Mesenchymal stem cell (in vitro differentiated cells and primary cell): ENCODE data around the gene ARHGAP36.

Experiments
- DNase-seq: peaks from one replicate; pipeline ENCODE4 v3.0.0-alpha.2; 2013
- H2AFZ ChIP-seq: one replicate; pipeline ENCODE4 v1.6.1; 2013; ENCODE audit warnings: low read depth, mild to moderate bottlenecking, control low read depth, inconsistent platforms, low read length, moderate library complexity
- H2AK5ac ChIP-seq: 2 replicates; pipeline ENCODE4 v1.6.1; 2013; ENCODE audit warnings: low read length, moderate library complexity, mild to moderate bottlenecking, inconsistent platforms; ENCODE audit not compliant: severe bottlenecking
- H2BK120ac ChIP-seq: one replicate; pipeline ENCODE4 v1.6.1; 2013; ENCODE audit warnings: low read depth, mild to moderate bottlenecking, inconsistent platforms, low read length, moderate library complexity
- H2BK12ac ChIP-seq, 2 experiments: one replicate each; pipeline ENCODE4 v1.6.1; 2013; ENCODE audit warnings: inconsistent platforms in 2 of 2, low read length in 2 of 2, mild to moderate bottlenecking in 2 of 2, moderate library complexity in 2 of 2, control low read depth in 1 of 2
- H2BK15ac ChIP-seq: one replicate; pipeline ENCODE4 v1.6.1; 2013; ENCODE audit warnings: mild to moderate bottlenecking, low read depth, inconsistent platforms; ENCODE audit not compliant: poor library complexity, severe bottlenecking
- H2BK5ac ChIP-seq: 2 replicates; pipeline ENCODE4 v1.6.1; 2013; ENCODE audit warnings: low read depth, mild to moderate bottlenecking, low read length, control low read depth, inconsistent platforms; ENCODE audit not compliant: poor library complexity, severe bottlenecking
- H3K14ac ChIP-seq, 2 experiments: one replicate each; pipeline ENCODE4 v1.6.1; 2013; ENCODE audit warnings: inconsistent platforms in 2 of 2, low read length in 2 of 2, control low read depth in 1 of 2, mild to moderate bottlenecking in 1 of 2, moderate library complexity in 1 of 2
- H3K18ac ChIP-seq, 2 experiments: one replicate each; pipeline ENCODE4 v1.6.1; 2013; ENCODE audit warnings: inconsistent platforms in 2 of 2, low read length in 2 of 2, control low read depth in 1 of 2, low read depth in 1 of 2, mild to moderate bottlenecking in 1 of 2
- H3K23ac ChIP-seq, 2 experiments: one replicate each; pipeline ENCODE4 v1.6.1; 2013; ENCODE audit warnings: inconsistent platforms in 2 of 2, low read length in 2 of 2, mild to moderate bottlenecking in 2 of 2, moderate library complexity in 2 of 2, control low read depth in 1 of 2
- H3K27ac ChIP-seq: 2 replicates; pipeline ENCODE4 v1.5.1; 2013; ENCODE audit warnings: mild to moderate bottlenecking, moderate library complexity, low read length, control low read depth, inconsistent platforms; ENCODE audit not compliant: poor library complexity, severe bottlenecking
- H3K27me3 ChIP-seq, 2 experiments: 2 replicates each; pipeline versions ENCODE4 v1.6.1 to v1.7.0; 2013; ENCODE audit warnings: low read length in 2 of 2, mild to moderate bottlenecking in 2 of 2, moderate library complexity in 2 of 2, control low read depth in 1 of 2, inconsistent platforms in 1 of 2; ENCODE audit not compliant: control insufficient read depth in 1 of 2, insufficient read depth in 1 of 2
- H3K36me3 ChIP-seq, 2 experiments: 2 replicates each; pipeline versions ENCODE4 v1.6.1 to v1.7.0; 2013; ENCODE audit warnings: low read length in 2 of 2, control low read depth in 1 of 2, inconsistent platforms in 1 of 2, low read depth in 1 of 2, mild to moderate bottlenecking in 1 of 2; ENCODE audit not compliant: insufficient read depth in 2 of 2, control insufficient read depth in 1 of 2
- H3K4ac ChIP-seq, 2 experiments: one replicate each; pipeline ENCODE4 v1.6.1; 2013; ENCODE audit warnings: inconsistent platforms in 2 of 2, low read length in 2 of 2, mild to moderate bottlenecking in 2 of 2, moderate library complexity in 2 of 2, control low read depth in 1 of 2, low read depth in 1 of 2
- H3K4me1 ChIP-seq: 2 replicates; pipeline ENCODE4 v1.6.1; 2013; ENCODE audit warnings: low read depth, low read length, control low read depth; ENCODE audit not compliant: control insufficient read depth, insufficient read depth
- H3K4me2 ChIP-seq: 2 replicates; pipeline ENCODE4 v1.6.1; 2013; ENCODE audit warnings: low read length, mild to moderate bottlenecking, inconsistent platforms; ENCODE audit not compliant: poor library complexity, severe bottlenecking
- H3K4me3 ChIP-seq, 2 experiments: 2 replicates each; pipeline versions ENCODE4 v1.5.1 to v1.7.0; 2013; ENCODE audit warnings: low read length in 2 of 2, mild to moderate bottlenecking in 2 of 2, control low read depth in 1 of 2, low read depth in 1 of 2; ENCODE audit not compliant: insufficient read depth in 1 of 2
- H3K79me1 ChIP-seq: replicated peaks from 2 replicates; pipeline ENCODE4 v1.6.1; 2013; ENCODE audit warnings: mild to moderate bottlenecking, control low read depth, low read length, inconsistent platforms; ENCODE audit not compliant: poor library complexity, severe bottlenecking
- H3K9ac ChIP-seq: 2 replicates; pipeline ENCODE4 v1.7.0; 2013; ENCODE audit warnings: mild to moderate bottlenecking, low read length, moderate library complexity
- H3K9me3 ChIP-seq: 2 replicates; pipeline ENCODE4 v1.7.0; 2013; ENCODE audit warnings: mild to moderate bottlenecking, low read length; ENCODE audit not compliant: control insufficient read depth
- H4K8ac ChIP-seq: one replicate; pipeline ENCODE4 v1.6.1; 2013; ENCODE audit warnings: inconsistent platforms, mild to moderate bottlenecking, low read length, moderate library complexity
- H4K91ac ChIP-seq: one replicate; pipeline ENCODE4 v1.6.1; 2013; ENCODE audit warnings: mild to moderate bottlenecking, low read length, inconsistent platforms
- WGBS: methylation state at CpG from one replicate; pipeline ENCODE4 v1.1.7; 2013; ENCODE audit warnings: mixed read lengths; 5-methylcytosine and 5-hydroxymethylcytosine counted together

The ARHGAP36 gene

DNA sequence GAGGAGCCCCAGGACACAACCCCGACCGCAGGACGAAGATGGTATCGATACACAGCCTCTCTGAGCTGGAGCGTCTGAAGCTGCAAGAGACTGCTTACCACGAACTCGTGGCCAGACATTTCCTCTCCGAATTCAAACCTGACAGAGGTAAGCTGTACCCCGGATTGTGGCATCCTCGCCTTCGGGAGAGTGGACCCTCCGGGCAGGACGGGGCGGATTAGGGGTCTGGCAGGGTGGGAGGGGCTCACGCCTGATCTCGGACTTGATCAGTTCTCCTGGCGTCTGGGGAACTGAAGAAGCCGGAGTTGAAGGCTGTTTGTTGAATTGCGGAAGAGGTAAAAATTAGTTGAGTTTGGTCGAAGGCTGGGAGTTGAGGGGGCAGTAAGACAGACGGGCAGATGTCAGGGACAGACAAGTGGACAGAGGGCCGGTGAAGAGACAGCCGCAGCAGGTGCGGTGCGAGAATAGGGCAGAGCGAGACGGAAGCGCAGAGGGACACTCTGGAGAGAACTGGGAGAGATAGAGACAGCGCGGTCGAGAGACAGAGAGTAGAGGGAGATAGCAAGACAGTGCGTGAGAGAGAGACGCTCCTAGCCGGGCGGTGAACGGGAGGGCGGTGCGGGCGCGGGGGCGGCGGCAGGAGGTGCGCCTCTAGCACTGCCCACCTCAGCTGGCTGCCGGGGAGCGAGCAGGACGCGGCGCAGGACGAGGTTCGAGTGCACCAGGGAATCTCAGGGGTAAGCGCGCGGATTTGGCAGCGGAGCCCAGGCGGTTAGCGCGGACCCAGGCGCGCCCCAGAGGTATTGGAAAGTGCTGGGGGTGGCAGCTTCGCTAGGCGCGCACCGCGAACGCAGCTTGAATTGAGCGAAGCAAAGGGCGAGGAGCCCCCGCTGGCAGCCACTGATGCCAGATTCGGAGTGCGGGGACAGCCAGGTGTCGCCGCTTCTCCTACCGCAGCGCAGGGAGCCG lies 23.9 kb downstream of the ARHGAP36 start:
- peaks cover 6% of the 10 kb centered on the region for H3K9me3 ChIP-seq
- no peak overlapping the region for H3K27ac ChIP-seq

DNA sequence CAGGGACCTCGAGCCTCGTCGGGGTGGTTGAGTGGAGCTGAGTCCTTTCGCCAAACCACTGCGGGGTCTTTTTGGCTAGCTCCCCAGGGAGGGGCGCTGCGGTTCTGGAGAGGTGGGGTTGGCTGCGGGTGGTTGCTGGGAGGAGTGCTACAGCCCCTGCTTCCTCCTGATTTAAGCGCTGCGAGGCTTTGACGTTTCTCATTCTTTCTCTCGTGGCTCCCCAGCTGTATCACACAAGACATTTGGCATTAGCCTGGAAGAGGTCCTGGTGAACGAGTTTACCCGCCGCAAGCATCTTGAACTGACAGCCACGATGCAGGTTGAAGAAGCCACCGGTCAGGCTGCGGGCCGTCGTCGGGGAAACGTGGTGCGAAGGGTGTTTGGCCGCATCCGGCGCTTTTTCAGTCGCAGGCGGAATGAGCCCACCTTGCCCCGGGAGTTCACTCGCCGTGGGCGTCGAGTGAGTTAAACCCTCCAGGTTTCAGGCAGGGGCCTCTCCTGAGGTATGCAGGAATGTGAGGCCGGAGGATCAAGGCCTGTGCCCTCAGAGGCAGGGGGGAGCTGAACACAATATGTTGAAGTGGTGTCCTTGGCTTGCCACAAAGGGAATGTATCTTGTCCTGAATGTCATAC lies 25.5 kb downstream of the ARHGAP36 start:
- no peak for DNase-seq
- no peak overlapping the region for H2BK5ac ChIP-seq
- no peak overlapping the region for H4K8ac ChIP-seq
- H3K4me2 ChIP-seq: no peak overlapping the region
- peaks cover 51 to 84% of the 10 kb centered on the region in 2 experiments for H3K27me3 ChIP-seq
- no peak overlapping the region for H4K91ac ChIP-seq
- no peak overlapping the region for H2BK12ac ChIP-seq
- H3K18ac ChIP-seq: no peak overlapping the region
- H3K79me1 ChIP-seq: no peaks in the 10 kb centered on the region
- H3K9me3 ChIP-seq: peaks cover 6% of the 10 kb centered on the region
- under 1% methylated on average over 28 of the region's 34 CpGs for WGBS
- H2BK15ac ChIP-seq: no peak overlapping the region
- H2AFZ ChIP-seq: no peak overlapping the region
- H2AK5ac ChIP-seq: no peak overlapping the region
- no peak overlapping the region for H2BK120ac ChIP-seq
- H3K4ac ChIP-seq: no peak overlapping the region
- no peak overlapping the region for H3K4me3 ChIP-seq
- H3K23ac ChIP-seq: no peak overlapping the region
- no peak overlapping the region for H3K14ac ChIP-seq
- H3K27ac ChIP-seq: no peak overlapping the region
- H3K4me1 ChIP-seq: no peaks in the 10 kb centered on the region
- H3K36me3 ChIP-seq: no peaks in the 10 kb centered on the region
- no peak overlapping the region for H3K9ac ChIP-seq

More for the DNA sequence above, 23.9 kb downstream of the ARHGAP36 start:
- no peaks in the 10 kb centered on the region for H3K4me1 ChIP-seq
- no peak overlapping the region for H3K4me2 ChIP-seq
- H4K8ac ChIP-seq: no peak overlapping the region
- H3K27me3 ChIP-seq: peaks cover 51 to 73% of the 10 kb centered on the region in 2 experiments
- H3K79me1 ChIP-seq: no peaks in the 10 kb centered on the region
- no peak overlapping the region for H3K14ac ChIP-seq
- H3K4ac ChIP-seq: no peak overlapping the region
- H2BK120ac ChIP-seq: no peak overlapping the region
- peak overlapping the region; percentile 11 for H2AFZ ChIP-seq
- H2BK12ac ChIP-seq: no peak overlapping the region
- no peak overlapping the region for H2BK5ac ChIP-seq
- no peak overlapping the region for H3K9ac ChIP-seq
- H3K4me3 ChIP-seq: no peak overlapping the region
- no peak overlapping the region for H3K18ac ChIP-seq
- no peak overlapping the region for H4K91ac ChIP-seq
- no peak overlapping the region for H2AK5ac ChIP-seq
- H3K36me3 ChIP-seq: no peaks in the 10 kb centered on the region
- no peak overlapping the region for H2BK15ac ChIP-seq
- no peak for DNase-seq
- H3K23ac ChIP-seq: no peak overlapping the region
- 3% methylated on average over 37 of the region's 75 CpGs for WGBS

DNA sequence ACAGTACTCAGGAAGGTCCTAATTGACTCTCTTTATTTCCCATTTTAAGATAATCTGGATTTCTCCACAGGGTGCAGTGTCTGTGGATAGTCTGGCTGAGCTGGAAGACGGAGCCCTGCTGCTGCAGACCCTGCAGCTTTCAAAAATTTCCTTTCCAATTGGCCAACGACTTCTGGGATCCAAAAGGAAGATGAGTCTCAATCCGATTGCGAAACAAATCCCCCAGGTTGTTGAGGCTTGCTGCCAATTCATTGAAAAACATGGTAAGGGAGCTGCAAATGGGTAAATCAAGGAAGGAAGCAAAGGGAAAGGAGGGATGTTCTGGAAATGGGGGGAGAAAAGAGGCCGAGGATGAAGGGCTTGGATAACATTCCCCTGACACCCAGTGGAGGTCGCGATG lies 26.0 kb downstream of the ARHGAP36 start:
- no peak overlapping the region for H3K14ac ChIP-seq
- H3K4me3 ChIP-seq: no peak overlapping the region
- H3K79me1 ChIP-seq: no peaks in the 10 kb centered on the region
- 12% methylated on average over 7 of the region's 7 CpGs for WGBS
- no peak overlapping the region for H4K8ac ChIP-seq
- peaks cover 6% of the 10 kb centered on the region for H3K9me3 ChIP-seq
- no peak overlapping the region for H2BK120ac ChIP-seq
- no peaks in the 10 kb centered on the region for H3K36me3 ChIP-seq
- H2BK15ac ChIP-seq: no peak overlapping the region
- peaks cover 51 to 86% of the 10 kb centered on the region in 2 experiments for H3K27me3 ChIP-seq
- H3K4me1 ChIP-seq: no peaks in the 10 kb centered on the region
- H3K27ac ChIP-seq: no peak overlapping the region
- H3K4me2 ChIP-seq: no peak overlapping the region
- no peak for DNase-seq
- no peak overlapping the region for H4K91ac ChIP-seq
- no peak overlapping the region for H3K18ac ChIP-seq
- no peak overlapping the region for H2AK5ac ChIP-seq
- no peak overlapping the region for H2AFZ ChIP-seq
- H3K23ac ChIP-seq: no peak overlapping the region
- H3K4ac ChIP-seq: no peak overlapping the region
- H2BK12ac ChIP-seq: no peak overlapping the region
- H3K9ac ChIP-seq: no peak overlapping the region
- no peak overlapping the region for H2BK5ac ChIP-seq

DNA sequence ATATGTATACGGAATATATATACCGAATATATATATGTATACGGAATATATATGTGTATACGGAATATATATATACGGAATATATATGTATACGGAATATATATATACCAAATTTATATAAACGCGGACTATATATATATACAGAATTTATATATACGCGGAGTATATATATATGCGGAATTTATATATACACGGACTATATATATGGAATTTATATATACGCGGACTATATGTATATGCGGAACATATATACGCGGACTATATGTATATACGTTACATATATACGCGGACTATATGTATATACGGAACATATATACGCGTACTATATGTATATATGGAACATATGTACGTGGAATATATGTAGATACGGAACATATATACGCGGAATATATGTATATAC lies 78.6 kb downstream of the ARHGAP36 start:
- no peak overlapping the region for H3K18ac ChIP-seq
- no peak overlapping the region for H2AK5ac ChIP-seq
- H3K9me3 ChIP-seq: peaks cover 16% of the 10 kb centered on the region
- no peak overlapping the region for H2BK15ac ChIP-seq
- H3K4me3 ChIP-seq: no peak overlapping the region
- no peak for DNase-seq
- no peak overlapping the region for H3K14ac ChIP-seq
- H3K9ac ChIP-seq: no peak overlapping the region
- H4K91ac ChIP-seq: no peak overlapping the region
- H2BK12ac ChIP-seq: no peak overlapping the region
- no peak overlapping the region for H2AFZ ChIP-seq
- no peak overlapping the region for H3K27ac ChIP-seq
- H3K27me3 ChIP-seq: no peaks in the 10 kb centered on the region
- 99% methylated on average over 21 of the region's 27 CpGs for WGBS
- H3K4ac ChIP-seq: no peak overlapping the region
- H2BK5ac ChIP-seq: no peak overlapping the region
- H4K8ac ChIP-seq: no peak overlapping the region
- H3K79me1 ChIP-seq: no peaks in the 10 kb centered on the region
- no peak overlapping the region for H3K4me2 ChIP-seq
- no peak overlapping the region for H3K23ac ChIP-seq
- H3K4me1 ChIP-seq: no peaks in the 10 kb centered on the region
- H3K36me3 ChIP-seq: no peaks in the 10 kb centered on the region
- no peak overlapping the region for H2BK120ac ChIP-seq
